Peyer's patch (tissue), 4 donors: ENCODE results near the gene FKTN. TPM values are rescaled to one million over a fixed set of nuclear protein-coding genes. Genes with fewer than 3 reads are reported as not detected.

Source experiments
- DNase-seq, 3 donors: peaks; one replicate each; pipeline ENCODE4 v3.0.0-alpha.2; 2017 to 2019
- H3K27ac ChIP-seq, 4 donors: fragments of 200-600 bp; sonication (generic); one replicate each; pipeline ENCODE4 v1.5.1; 2016 to 2019
- H3K27me3 ChIP-seq, 2 donors: fragments of 200-600 bp; sonication (generic); one replicate each; pipeline ENCODE4 v1.5.1; 2019
- H3K36me3 ChIP-seq, 3 donors: fragments of 200-600 bp; sonication (generic); one replicate each; pipeline ENCODE4 v1.5.1; 2016 to 2019
- H3K4me1 ChIP-seq, 4 donors: fragments of 200-600 bp; sonication (generic); one replicate each; pipeline ENCODE4 v1.5.1; 2016 to 2019
- H3K4me3 ChIP-seq, 4 donors: fragments of 200-600 bp; sonication (generic); 1 replicate in 3 of 4; 2 replicates in 1 of 4; pipeline ENCODE4 v1.5.1; 2016 to 2019; ENCODE audit warnings: mild to moderate bottlenecking in 1 of 4
- H3K9me3 ChIP-seq, 4 donors: fragments of 200-600 bp; sonication (generic); one replicate each; pipeline ENCODE4 v1.5.1; 2016 to 2019; ENCODE audit warnings: mild to moderate bottlenecking in 1 of 4
- POLR2A ChIP-seq, 2 donors: fragments of 450-650 bp; IDR thresholded peaks; one replicate each; pipeline ENCODE4 v1.5.1; 2017; ENCODE audit warnings: antibody characterized with exemption in 2 of 2, mild to moderate bottlenecking in 2 of 2, moderate library complexity in 2 of 2
- total RNA-seq, 4 donors: library from RNA; depleted of rRNA; stranded (reverse); fragments of >200 nt; gene quantifications; one replicate each; pipeline ENCODE4 v1.1.0, GENCODE V29; 2016
- TF ChIP-seq, protein P1 (sequence below), 6 experiments: fragments of 450-650 bp in 4 of 6; fragments of 200-600 bp in 2 of 6; sonication (generic) in 1 of 6; IDR thresholded peaks; one replicate each; pipeline ENCODE4 v1.5.1; 2017 to 2019; ENCODE audit warnings: antibody characterized with exemption in 6 of 6, mild to moderate bottlenecking in 3 of 6, moderate library complexity in 1 of 6

The FKTN gene
- total RNA-seq, 4 donors from 2014 or later = 5.0 to 22.1 (median 8.4) TPM

DNA sequence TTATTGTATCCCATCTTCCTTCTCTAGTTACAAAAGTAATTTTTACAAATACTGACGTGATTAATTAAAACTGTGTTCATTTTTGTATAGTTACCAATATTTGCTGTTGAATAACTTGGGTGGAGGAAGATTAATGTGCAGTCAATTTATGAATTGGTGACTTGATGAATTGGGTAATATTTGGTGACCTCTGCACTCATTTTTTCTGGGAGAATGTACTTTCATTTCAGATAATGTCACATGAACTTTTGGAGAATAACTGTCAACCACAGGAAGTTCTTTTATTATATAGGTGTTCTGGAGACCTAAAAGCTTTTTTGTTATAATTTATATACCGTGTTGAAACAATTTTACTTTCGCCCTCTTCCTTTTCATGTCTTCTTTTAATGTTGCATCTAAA lies 26.4 kb upstream of the FKTN start:
- H3K9me3 ChIP-seq = no peaks in the 10 kb centered on the region
- no peak overlapping the region for H3K4me3 ChIP-seq
- TF ChIP-seq POLR2A (IDR thresholded peaks at IDR 0.05) = no peak
- TF ChIP-seq, protein P1, sequence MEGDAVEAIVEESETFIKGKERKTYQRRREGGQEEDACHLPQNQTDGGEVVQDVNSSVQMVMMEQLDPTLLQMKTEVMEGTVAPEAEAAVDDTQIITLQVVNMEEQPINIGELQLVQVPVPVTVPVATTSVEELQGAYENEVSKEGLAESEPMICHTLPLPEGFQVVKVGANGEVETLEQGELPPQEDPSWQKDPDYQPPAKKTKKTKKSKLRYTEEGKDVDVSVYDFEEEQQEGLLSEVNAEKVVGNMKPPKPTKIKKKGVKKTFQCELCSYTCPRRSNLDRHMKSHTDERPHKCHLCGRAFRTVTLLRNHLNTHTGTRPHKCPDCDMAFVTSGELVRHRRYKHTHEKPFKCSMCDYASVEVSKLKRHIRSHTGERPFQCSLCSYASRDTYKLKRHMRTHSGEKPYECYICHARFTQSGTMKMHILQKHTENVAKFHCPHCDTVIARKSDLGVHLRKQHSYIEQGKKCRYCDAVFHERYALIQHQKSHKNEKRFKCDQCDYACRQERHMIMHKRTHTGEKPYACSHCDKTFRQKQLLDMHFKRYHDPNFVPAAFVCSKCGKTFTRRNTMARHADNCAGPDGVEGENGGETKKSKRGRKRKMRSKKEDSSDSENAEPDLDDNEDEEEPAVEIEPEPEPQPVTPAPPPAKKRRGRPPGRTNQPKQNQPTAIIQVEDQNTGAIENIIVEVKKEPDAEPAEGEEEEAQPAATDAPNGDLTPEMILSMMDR (IDR thresholded peaks at IDR 0.05) = no peak
- DNase-seq = no peak
- H3K27me3 ChIP-seq = no peaks in the 10 kb centered on the region
- H3K36me3 ChIP-seq = peaks cover 0 to 18% (median 0%) of the 10 kb centered on the region in 3 donors
- no peak overlapping the region for H3K27ac ChIP-seq
- no peaks in the 10 kb centered on the region for H3K4me1 ChIP-seq

- Histone ChIP-seq H3K4me1 (no peaks in the 10 kb centered on the region), H3K27me3 (no peaks in the 10 kb centered on the region), H3K27ac (no peak overlapping the region), H3K4me3 (no peak overlapping the region), H3K9me3 (no peaks in the 10 kb centered on the region), H3K36me3 (peaks cover 0 to 9% (median 0%) of the 10 kb centered on the region in 3 donors)
- no peak for DNase-seq
- TF ChIP-seq, protein P1 (IDR thresholded peaks at IDR 0.05) = no peak
- TF ChIP-seq POLR2A (IDR thresholded peaks at IDR 0.05) = no peak
Observed at GRCh38 chr9:105535920-105536668, 21.8 kb upstream of the FKTN start.

GRCh38 chr9:105539452-105539851 lies 18.5 kb upstream of the FKTN start:
- H3K27ac ChIP-seq = no peak overlapping the region
- no peak for DNase-seq
- no peak overlapping the region for H3K4me3 ChIP-seq
- no peaks in the 10 kb centered on the region for H3K27me3 ChIP-seq
- no peak for TF ChIP-seq POLR2A (IDR thresholded peaks at IDR 0.05)
- TF ChIP-seq, protein P1 (IDR thresholded peaks at IDR 0.05) = no peak
- H3K36me3 ChIP-seq = peaks cover 0 to 9% (median 0%) of the 10 kb centered on the region in 3 donors
- H3K4me1 ChIP-seq = no peaks in the 10 kb centered on the region
- no peaks in the 10 kb centered on the region for H3K9me3 ChIP-seq

DNA sequence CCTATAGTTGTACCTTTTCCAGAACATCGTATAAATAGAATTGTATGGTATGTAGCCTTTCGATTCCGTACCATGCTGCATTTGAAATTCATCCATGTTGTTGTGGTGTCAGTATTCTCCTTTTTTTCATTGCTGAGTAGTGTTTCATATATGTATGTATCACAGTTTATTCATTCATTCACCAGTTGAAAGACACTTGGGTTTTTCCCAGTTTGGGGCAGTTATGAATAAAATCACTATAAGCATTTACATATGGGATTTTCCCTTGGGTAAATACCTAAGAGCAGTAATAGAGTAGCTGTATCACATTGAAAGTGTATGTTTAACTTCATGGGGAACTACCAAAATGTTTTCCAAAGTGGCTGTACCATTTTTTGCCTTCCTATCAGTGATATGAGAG lies 16.1 kb upstream of the FKTN start:
- Histone ChIP-seq H3K27me3 (no peaks in the 10 kb centered on the region), H3K4me1 (no peaks in the 10 kb centered on the region), H3K27ac (no peak overlapping the region), H3K36me3 (no peaks in the 10 kb centered on the region), H3K4me3 (no peak overlapping the region), H3K9me3 (no peaks in the 10 kb centered on the region)
- TF ChIP-seq, protein P1 (IDR thresholded peaks at IDR 0.05) = no peak
- no peak for TF ChIP-seq POLR2A (IDR thresholded peaks at IDR 0.05)
- DNase-seq = no peak

- no peak overlapping the region for H3K27ac ChIP-seq
- no peak overlapping the region for H3K4me3 ChIP-seq
- no peaks in the 10 kb centered on the region for H3K9me3 ChIP-seq
- H3K4me1 ChIP-seq = peaks cover 0 to 4% (median 1%) of the 10 kb centered on the region in 4 donors
- no peak for TF ChIP-seq POLR2A (IDR thresholded peaks at IDR 0.05)
- TF ChIP-seq, protein P1 (IDR thresholded peaks at IDR 0.05) = no peak
- DNase-seq = no peak
- H3K36me3 ChIP-seq = no peaks in the 10 kb centered on the region
- no peaks in the 10 kb centered on the region for H3K27me3 ChIP-seq
Observed at GRCh38 chr9:105554042-105554441, 3.9 kb upstream of the FKTN start.
